Panc1 (cell line): ENCODE measurements around the gene NUS1. TPM values are rescaled to one million over a fixed set of nuclear protein-coding genes. Genes with fewer than 3 reads are reported as not detected.

Source experiments
- ATAC-seq: fragments of 200-7000 bp; cut with Tn5 transposase; 2 replicates; pipeline ENCODE4 v1.9.1; 2020; ENCODE audit warnings: mild to moderate bottlenecking, moderate library complexity
- BruUV-seq: library from RNA; stranded (reverse); fragments of 400-500 nt; replicated peaks from 2 replicates; lab custom pipeline; 2021; lab: Mats Ljungman, UMichigan
- CTCF ChIA-PET: fragments of 300-600 bp; sonication (Branson Sonifier 250); formaldehyde crosslinking; loops from one replicate; lab custom pipeline; 2022; ENCODE audit warnings: antibody characterized with exemption; lab: Charles Lee
- POLR2A ChIA-PET: fragments of 300-600 bp; sonication (Branson Sonifier 250); formaldehyde crosslinking; loops from one replicate; lab custom pipeline; 2022; ENCODE audit warnings: antibody characterized with exemption; lab: Charles Lee
- DNase-seq: peaks from one replicate; pipeline ENCODE4 v3.0.0-alpha.2; 2010; ENCODE audit warnings: low read depth, low spot score
- H3K27ac ChIP-seq: 2 replicates; pipeline ENCODE4 v1.5.1; 2011; ENCODE audit warnings: mild to moderate bottlenecking, low read length, inconsistent platforms
- H3K27me3 ChIP-seq: fragments of 200-500 bp; sonication (Bioruptor generic); 2 replicates; pipeline ENCODE4 v1.6.0; 2014; ENCODE audit warnings: low read length, inconsistent platforms; ENCODE audit not compliant: control insufficient read depth, insufficient read depth
- H3K36me3 ChIP-seq: fragments of 200-500 bp; sonication (Bioruptor generic); 2 replicates; pipeline ENCODE4 v1.5.1; 2014; ENCODE audit warnings: inconsistent platforms, mild to moderate bottlenecking, low read length, moderate library complexity; ENCODE audit not compliant: control insufficient read depth, insufficient read depth
- H3K4me1 ChIP-seq: 2 replicates; pipeline ENCODE4 v1.5.1; 2011; ENCODE audit warnings: inconsistent platforms, mild to moderate bottlenecking, low read length, moderate library complexity; ENCODE audit not compliant: control insufficient read depth, insufficient read depth
- H3K4me3 ChIP-seq, 2 experiments: 2 replicates each; pipeline ENCODE4 v1.5.1; 2011 to 2012; ENCODE audit warnings: low read depth in 2 of 2, low read length in 2 of 2, mild to moderate bottlenecking in 2 of 2, inconsistent platforms in 1 of 2, moderate library complexity in 1 of 2
- H3K9me3 ChIP-seq: fragments of 200-500 bp; sonication (Bioruptor generic); 2 replicates; pipeline ENCODE4 v1.5.1; 2014; ENCODE audit warnings: low read depth, mild to moderate bottlenecking, inconsistent platforms, low read length, moderate library complexity; ENCODE audit not compliant: control insufficient read depth, insufficient read depth
- CTCF ChIP-seq: fragments of 450-650 bp; IDR thresholded peaks from 2 replicates; pipeline ENCODE4 v1.5.1; 2017; ENCODE audit warnings: mild to moderate bottlenecking
- POLR2AphosphoS5 ChIP-seq: IDR thresholded peaks from 2 replicates; pipeline ENCODE4 v1.6.1; 2012; ENCODE audit warnings: mild to moderate bottlenecking, low read depth, low read length, moderate library complexity
- REST ChIP-seq, 2 experiments: IDR thresholded peaks; 2 replicates each; pipeline ENCODE4 v1.6.1; 2011 to 2012; ENCODE audit warnings: low read depth in 2 of 2, control low read depth in 1 of 2, low read length in 1 of 2, mild to moderate bottlenecking in 1 of 2, moderate library complexity in 1 of 2; ENCODE audit not compliant: insufficient read depth in 1 of 2
- SIN3A ChIP-seq: IDR thresholded peaks from 2 replicates; pipeline ENCODE4 v1.6.1; 2012; ENCODE audit warnings: low read depth, mild to moderate bottlenecking, low read length, moderate library complexity, borderline replicate concordance; ENCODE audit not compliant: insufficient read depth
- TCF7L2 ChIP-seq: IDR thresholded peaks from 2 replicates; pipeline ENCODE4 v1.6.1; 2011; ENCODE audit warnings: mild to moderate bottlenecking, low read depth, low read length, inconsistent platforms
- in situ Hi-C: cut with HindIII; loops from 2 replicates; pipeline ENCODE4 v1.10.0; 2016; ENCODE audit warnings: low sequenced_read_pairs, low pct_unique_long_range_greater_than_20kb
- intact Hi-C: fragments of 100-400 bp; cut with micrococcal nuclease; formaldehyde crosslinking; loops from one replicate; pipeline ENCODE4 v1.10.0; 2022; ENCODE audit not compliant: unreplicated experiment
- total RNA-seq: library from RNA; stranded (reverse); gene quantifications from one replicate; pipeline ENCODE4 v1.2.1, GENCODE V29; 2021; ENCODE audit not compliant: unreplicated experiment

The NUS1 gene
- total RNA-seq, 1 experiment from 2014 or later = 57.3 TPM

GRCh38 chr6:117629119-117629660 lies 46.1 kb upstream of the NUS1 start:
- in situ Hi-C loops (no loop called here), intact Hi-C loops (no loop called here)
- Histone ChIP-seq H3K9me3 (peaks cover 17% of the 10 kb centered on the region), H3K27ac (no peak overlapping the region), H3K36me3 (no peaks in the 10 kb centered on the region), H3K4me1 (no peaks in the 10 kb centered on the region), H3K27me3 (no peaks in the 10 kb centered on the region), H3K4me3 (no peak overlapping the region)
- ChIA-PET POLR2A (no interaction called here), CTCF (interaction anchor here (0.6 kb wide), 1 partner anchor 662 kb away, joined by 3 read pairs; no protein-coding TSS in a partner anchor)
- no peak for DNase-seq
- no peak for ATAC-seq
- BruUV-seq = no TSS peak
- TF ChIP-seq SIN3A (no peak), TCF7L2 (no peak), CTCF (no peak), REST (IDR thresholded peaks at IDR 0.05; ENCODE audit: insufficient read depth in 1 of 2, low read depth in 2 of 2, low read length in 1 of 2) (no peak), POLR2AphosphoS5 (no peak)

GRCh38 chr6:117637770-117638169 lies 37.5 kb upstream of the NUS1 start:
- no peak overlapping the region for H3K27ac ChIP-seq
- CTCF ChIA-PET = interaction anchor here (0.6 kb wide), 1 partner anchor 338 kb away, joined by 4 read pairs; no protein-coding TSS in a partner anchor
- H3K4me3 ChIP-seq = no peak overlapping the region
- H3K36me3 ChIP-seq = no peaks in the 10 kb centered on the region
- intact Hi-C loops = no loop called here
- no peak for TF ChIP-seq REST (IDR thresholded peaks at IDR 0.05; ENCODE audit: insufficient read depth in 1 of 2, low read depth in 2 of 2, low read length in 1 of 2)
- TF ChIP-seq SIN3A = no peak
- no peak for TF ChIP-seq POLR2AphosphoS5
- TF ChIP-seq TCF7L2 = no peak
- TF ChIP-seq CTCF = no peak
- H3K9me3 ChIP-seq = peaks cover 4% of the 10 kb centered on the region; the same call in 1 of the 2 replicates
- in situ Hi-C loops = no loop called here
- H3K27me3 ChIP-seq = no peaks in the 10 kb centered on the region
- no peak for ATAC-seq
- no peak for DNase-seq
- no peaks in the 10 kb centered on the region for H3K4me1 ChIP-seq
- BruUV-seq = no TSS peak
- POLR2A ChIA-PET = no interaction called here
